NCI-H82 treated with DMSO at 0.1 percent for 48 hours (cell line): ENCODE data around the gene ZNF654.
A peak's percentile ranks its signal among the peaks of the same experiment; 100 is the strongest.
"Not testable (repeated sequence)": the region's sequence is repeated elsewhere in the genome, so short reads cannot be mapped to it uniquely, and the experiment has no call there.

ENCODE experiments used
- DNase-seq: peaks from one replicate; lab custom pipeline; 2025; ENCODE audit not compliant: unreplicated experiment; lab: John Stamatoyannopoulos, UW

Gene ZNF654

DNA sequence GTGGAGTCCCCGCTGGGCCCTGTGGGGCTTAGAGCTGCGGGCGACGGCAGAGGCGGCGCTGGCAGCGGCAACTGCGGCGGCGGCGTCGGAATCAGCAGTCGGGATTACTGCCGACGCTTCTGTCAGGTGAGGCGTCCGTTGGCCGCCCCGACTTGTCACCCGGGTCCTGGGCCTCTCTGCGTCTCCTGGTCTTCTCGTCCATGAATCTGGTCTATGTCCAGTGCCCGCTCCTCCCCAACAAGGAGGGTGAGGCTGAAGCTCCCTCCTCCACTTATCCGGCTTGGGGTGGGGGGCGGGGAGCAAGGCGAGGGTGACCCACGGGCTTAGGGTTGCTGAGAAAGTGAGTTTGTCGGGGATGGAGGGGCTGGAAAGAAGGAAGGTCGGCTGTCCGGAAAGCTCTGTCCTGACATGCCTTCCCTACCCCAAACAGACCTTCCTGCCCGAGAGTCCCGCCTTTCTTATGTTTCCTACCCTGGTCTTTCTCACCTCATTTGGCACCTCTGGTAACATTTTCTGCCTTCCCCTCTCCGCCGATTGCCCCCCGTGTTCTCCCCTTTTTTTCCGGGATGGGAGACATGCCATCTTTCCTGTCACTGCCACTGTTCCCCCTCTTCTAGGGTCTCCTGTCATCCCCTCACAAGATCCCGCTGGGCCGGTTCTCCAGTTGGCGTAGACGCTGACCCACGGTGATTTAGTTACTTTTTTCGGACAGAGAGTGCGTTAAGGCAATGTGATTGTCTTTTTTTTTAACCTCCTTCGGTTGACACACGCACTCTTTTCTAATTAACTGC, 520 bp downstream of the ZNF654 start:
- no peak for DNase-seq

DNA sequence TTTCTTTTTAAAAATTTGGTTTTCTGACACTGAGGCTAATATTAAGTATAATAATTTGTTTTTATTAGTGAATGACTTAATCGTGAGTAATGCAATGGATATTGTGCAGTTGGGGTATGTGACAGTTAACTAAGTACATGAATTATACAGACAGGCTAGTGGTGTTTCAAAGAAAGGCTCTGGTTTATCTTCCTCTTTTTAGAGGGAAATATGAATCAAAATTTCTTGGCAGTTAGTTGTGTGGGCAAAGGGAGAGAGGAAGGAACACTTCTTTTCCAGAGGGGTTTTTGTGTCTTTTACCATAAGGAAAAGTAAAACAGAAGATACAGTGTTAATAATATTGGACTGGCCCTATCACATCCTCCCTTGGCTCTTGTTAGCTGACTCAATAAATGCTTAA, 2.7 kb downstream of the ZNF654 start:
- no peak for DNase-seq

DNA sequence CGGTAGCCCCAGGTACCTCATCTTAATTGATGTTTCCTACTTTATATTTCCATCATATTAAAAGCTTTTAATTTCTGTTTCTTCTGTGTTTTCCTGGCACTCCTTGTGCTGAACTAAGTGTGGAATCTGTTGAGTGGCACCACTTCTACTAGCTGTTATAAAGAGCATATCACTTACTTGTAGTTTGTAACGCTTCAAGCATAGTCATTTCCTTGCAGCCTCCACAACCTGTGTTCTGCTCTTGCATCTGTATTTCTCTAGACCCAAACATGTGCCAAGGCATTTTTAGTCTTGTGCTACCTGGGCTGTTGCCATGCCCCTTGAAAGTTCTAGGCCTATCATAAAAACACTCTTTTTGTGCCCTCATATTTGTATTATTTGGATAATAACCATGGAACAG, 16.0 kb downstream of the ZNF654 start:
- DNase-seq = no peak

DNA sequence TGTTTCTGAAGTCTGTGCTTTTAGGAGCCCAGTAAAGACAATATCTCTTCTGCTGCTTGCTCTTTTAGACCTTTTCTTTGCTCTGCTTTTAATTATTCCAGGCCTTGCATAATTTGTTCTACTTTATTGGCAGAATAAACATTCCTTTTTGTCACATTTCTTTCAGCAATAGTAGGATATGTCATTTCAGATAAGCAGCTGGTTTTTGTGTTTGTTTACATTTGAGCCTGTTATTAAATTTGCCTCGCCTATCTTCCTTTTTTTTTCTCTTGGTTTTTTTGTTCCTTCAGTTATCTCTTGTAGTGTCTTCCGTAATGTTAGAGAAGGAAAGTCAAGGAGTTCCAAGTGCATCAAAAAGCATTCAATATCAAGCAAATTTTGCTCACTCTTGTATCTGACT, 16.4 kb downstream of the ZNF654 start:
- DNase-seq = no peak

DNA sequence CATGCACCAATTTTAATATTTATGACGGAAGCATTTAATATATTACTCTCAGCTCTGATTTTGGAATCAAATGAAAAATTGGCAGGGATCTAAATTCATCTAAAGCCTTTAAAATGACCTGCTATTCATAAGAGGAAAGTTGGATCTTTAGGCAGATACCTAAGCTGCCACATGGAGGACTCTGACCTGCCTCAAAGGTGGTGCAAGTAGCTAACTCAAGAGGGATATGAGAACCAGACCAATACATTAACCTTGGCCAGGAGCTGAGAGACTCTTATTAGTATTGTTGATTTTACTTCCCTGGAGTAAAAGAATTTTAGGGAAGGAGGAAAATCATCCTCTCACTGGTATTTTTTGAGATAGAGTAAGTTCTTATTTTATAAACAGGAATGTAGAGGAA, 17.7 kb downstream of the ZNF654 start:
- DNase-seq = no peak

DNA sequence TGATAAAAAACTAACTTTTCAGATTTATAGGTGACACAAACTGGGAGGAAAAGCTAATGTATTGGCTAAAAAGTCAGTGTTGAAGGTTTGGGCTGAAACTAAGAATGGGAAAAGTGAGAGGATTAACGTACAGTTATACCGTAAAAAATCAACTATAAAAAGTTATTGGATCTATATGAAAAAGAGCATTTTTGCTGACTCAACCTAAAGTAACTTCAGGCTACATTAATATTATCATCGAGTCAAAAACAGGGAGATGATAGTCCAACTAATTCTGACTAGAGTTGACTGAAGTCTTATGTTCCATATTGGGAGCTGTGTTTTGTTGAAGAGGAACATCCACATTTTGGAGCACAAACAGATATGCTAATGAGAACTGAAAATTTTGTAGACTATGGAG, 19.9 kb downstream of the ZNF654 start:
- DNase-seq = no peak

DNA sequence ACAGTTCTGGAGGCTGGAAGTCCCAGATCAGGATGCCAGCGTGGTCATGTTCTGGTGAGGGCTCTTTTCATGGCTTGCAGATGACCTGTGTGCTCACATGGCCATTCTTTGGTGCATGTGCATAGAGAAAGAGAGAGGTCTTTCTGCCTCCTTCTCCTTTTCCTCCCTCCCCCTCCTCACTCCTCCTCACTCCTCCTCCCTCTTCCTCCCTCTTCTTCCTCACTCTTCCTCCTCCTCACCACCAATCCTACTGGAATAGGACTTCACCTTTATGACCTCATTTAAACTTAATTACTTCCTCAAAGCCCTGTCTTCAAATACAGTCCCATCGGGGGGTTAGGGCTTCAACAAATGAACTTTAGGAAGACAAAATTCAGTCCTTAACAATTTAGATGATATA, 23.8 kb downstream of the ZNF654 start:
- DNase-seq = no peak

DNA sequence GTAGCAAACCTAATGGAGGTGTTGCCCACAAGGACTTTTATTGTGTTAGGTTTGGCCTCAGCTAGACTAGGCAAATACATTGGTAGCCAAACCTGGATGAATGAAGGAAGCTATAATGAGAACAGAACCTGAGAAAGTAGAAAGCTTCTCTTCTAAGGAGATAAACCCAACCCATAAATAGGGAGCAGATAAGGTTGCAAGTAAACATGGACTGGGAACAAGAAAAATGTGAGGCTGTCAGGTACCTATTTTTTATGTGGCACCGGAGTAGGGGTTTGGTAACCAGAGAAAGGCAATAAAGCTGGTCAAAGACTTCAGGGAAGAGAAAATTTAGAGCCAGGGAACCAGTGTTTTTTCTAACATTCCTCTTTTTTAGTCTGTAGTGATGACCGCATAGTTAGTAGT, 25.0 kb downstream of the ZNF654 start:
- DNase-seq = no peak

DNA sequence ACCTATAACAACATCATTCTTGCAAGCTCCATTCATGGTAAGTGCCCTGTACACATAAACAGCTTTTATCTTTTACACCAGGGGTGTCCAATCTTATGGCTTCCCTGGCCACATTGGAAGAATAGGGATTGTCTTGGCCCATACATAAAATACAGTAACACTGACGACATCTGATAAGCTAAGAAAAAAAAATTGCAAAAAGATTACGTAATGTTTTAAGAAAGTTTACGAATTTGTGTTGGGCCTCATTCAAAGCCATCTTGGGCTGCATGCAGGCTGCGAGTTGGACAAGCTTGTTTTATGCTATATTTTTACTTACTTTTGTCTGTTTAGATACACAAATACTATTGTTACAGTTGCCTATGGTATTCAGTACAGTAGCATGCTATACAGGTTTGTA, 31.6 kb downstream of the ZNF654 start:
- DNase-seq = no peak

DNA sequence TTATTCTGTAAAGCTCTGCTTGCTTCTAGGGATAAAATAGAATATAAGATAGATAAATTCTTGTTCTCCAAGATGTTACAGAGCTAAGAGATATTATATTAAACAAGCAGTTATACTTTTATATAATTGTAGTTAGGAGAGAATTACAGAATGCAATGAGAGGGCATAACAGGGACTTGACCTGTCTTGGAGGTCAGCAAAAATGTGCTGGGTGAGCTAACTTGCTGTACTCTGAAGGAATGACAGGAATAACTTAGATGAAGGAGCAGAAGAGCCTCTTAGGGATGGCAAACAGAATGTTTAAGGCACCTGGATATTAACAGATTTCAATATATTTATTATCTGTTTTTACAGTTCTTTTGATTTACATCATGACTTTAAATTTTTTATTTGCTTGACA, 33.2 kb downstream of the ZNF654 start:
- no peak for DNase-seq

DNA sequence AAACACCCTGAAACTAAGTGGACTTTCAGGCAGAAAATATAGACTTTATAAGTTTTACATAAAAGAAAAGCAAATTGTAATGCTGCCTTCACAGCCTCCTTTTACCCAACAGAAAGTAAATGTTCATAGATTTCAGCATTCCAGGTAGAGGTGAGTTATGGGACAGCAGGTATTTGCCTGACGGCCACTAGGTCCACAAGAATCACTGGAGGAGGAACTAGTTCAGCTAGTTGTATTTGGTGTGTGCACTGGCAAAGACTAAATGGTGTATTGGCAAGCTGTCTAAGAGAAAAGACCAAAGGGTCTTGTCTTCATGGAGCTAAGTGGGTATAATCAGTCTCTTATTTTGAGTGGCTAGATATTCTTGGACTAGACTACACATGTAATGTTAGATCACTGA, 34.2 kb downstream of the ZNF654 start:
- DNase-seq = no peak

DNA sequence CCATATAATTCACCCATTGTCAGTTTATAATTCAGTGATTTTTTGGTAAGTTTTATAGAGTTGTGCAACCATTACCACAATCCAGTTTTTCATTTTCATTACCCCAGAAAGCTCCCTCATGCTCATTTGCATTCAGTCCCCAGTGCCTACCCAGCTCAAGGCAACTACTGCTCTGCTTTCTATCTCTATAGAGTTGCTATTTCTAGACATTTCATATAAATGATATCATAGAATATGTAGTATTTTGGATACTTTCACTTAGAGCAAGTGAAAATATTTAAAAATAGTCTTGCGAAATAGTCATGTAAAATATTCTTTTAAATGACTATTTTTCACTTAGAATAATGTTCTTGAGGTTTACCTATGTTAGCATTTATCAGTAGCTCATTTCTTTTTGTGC, 42.1 kb downstream of the ZNF654 start:
- no peak for DNase-seq

DNA sequence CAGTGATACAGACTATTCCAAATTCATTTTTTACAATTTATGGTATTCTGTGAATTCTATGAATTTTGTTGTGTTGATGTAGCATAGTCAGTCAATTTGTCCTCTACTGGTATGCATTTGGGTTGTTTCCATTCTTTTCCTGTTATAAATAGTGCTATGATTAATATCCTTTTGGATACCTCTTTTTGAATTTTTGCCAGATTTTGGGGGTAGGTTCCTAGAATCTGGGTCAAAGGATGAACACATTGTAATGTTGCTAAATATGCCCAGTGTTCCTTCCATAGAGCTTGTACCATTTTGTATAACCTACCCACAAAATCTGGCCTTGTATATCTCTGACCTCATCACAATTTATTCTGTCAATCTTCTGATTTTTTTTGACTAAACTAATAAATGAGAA, 46.3 kb downstream of the ZNF654 start:
- DNase-seq = no peak

DNA sequence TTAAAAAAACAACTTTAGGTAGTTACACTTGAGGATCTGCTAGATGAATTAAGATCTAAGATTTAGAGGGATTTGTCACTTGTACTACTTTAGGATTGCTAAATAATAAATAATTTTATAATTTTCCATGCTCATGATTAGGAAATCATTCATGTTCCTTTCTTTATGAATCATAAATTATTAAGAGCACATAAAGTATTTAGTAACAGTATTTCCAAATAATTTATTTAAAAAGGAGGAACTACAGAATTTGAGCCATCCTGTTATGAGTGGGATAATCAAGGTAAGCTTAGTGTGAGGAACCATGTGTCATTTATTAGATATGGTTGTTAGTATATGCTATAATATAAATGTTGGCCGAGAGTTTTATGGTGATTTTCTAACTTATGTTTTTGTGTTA, 53.2 kb downstream of the ZNF654 start:
- no peak for DNase-seq

DNA sequence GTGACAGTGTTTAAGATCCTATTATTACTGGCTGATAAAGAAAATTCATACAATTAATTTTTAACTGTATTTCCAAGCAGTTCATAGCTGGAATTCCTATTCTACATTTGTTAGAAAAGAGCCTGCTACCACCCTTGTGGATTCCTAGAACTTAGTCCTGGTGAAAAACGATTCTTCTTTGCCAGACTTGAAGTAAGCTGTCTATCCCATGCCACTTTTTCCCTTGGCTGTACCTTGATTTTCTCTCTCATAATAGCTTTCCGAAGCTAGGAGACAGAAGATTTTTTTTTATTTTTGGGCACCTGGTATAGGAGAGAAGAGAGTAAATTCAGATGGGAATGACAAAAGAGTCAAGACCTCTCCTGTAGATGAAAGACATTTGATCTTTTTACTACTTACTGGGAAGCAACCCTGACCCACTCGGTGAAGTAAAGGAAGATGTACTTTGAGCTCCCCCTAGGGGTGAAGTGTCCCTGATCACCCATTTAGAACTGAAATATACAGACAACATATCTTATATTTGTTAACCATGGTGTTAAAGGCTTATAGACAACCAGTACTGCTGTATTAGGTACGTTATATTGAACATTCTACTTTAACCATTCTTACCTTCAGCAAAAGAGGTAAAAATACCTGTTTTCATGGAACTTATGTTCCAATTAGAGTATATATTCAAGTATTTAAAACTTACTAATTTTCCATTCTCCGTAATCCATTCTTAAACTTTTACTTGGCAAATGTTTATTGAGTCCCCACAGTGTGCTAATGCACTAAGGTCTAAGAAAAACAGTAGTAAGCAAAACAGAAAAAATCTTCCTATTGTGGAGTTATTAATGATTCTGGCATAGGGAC, 54.5 kb downstream of the ZNF654 start:
- peak; percentile 18 for DNase-seq

DNA sequence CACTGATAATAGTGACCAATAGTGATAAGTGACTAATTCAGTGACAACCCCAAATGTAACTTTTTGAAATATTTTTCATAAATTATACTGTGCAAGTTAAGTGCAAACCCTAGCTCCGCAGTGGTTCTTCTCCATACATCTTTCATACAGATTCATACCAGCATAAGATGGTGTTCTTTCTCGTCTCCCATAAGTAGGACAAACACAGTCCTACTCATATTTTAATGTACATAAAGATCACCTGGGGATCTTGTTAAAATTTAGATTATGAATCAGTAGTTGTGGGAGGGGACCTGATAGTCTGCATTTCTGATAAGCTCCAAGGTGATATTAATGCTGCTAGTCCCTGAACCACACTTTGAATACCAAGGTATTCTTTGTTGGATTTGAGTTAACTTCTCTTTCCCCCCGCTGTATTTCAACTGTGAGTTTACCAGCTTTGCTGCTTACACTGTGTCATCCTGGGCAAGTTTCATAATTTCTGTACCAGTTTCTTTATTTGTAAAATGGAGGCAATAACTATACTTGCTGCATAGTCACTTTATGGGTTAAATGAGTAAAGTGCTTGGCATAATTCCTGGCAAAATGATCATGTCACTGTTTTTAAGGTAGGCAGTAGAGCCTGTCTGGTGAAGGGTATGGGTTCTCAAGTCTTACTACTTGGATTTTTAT, 56.0 kb downstream of the ZNF654 start:
- DNase-seq = no peak

DNA sequence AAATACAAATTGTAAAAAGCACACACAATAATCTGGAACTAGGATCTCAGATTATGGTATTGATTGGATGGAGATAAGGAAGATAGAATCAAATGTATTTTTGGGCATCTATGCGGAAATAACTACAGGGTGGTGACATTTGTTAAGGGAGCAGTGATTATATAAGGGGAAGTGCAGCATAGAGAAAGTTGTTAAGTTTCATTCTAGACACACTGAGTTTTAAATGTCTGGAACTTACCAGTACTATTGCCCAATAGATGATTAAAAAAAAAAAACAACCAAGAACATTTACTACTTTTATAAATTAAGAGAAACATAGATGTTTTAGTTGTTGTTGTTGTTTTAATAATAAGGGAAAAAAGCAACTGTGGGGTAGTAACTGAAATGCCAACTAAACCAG, 58.6 kb downstream of the ZNF654 start:
- DNase-seq = no peak

DNA sequence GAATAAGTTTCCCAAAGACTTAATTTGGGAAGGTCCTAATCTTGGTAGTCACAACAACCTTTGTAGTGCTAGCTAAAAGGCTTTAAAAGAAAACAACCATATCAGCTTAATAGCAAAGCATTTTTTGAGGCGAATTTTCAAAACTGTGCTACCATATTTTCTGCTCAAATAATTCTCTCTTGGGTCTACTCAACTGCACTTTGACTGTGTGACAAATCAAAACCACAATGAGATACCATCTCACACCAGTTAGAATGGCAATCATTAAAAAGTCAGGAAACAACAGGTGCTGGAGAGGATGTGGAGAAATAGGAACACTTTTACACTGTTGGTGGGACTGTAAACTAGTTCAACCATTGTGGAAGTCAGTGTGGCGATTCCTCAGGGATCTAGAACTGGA, 59.5 kb downstream of the ZNF654 start:
- not testable (repeated sequence) for DNase-seq

DNA sequence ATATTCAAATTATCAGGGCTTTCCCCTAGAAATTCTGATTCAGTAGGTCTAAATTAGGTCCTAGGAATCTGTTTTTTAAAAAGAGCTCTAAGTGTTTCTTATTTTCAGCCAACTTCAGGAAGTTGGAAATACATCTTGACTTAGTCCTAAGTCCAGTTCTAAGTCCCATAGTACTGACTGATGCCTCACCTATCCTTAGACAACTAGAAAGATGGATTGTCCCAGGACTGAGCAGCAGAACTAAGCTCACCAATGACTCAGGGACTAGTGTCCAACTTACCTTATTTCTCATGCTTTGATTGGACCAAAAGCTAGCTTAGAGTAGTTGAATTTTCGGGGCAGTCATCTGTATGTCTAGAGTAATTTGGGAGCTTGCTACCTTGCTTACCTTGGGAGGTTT, 64.5 kb downstream of the ZNF654 start:
- DNase-seq = no peak

DNA sequence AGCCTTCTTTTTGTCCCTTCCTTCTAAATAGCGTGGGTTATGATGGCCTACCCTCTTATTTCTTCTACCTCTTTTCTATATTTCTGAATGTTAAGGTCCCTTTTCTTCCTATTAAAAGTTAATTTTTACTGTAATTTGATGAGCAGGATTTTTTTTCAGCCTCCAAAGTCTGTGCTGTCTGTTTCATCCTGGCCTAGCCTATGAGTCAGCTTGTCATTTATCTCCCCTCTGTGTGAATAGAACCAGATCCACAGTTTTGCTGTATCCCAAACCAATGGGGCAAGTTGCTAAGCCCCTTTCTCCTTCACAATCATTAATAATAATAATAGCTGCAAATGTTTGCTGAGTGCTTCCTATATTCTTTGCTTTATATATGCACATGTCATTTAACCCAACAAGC, 72.6 kb downstream of the ZNF654 start:
- no peak for DNase-seq

DNA sequence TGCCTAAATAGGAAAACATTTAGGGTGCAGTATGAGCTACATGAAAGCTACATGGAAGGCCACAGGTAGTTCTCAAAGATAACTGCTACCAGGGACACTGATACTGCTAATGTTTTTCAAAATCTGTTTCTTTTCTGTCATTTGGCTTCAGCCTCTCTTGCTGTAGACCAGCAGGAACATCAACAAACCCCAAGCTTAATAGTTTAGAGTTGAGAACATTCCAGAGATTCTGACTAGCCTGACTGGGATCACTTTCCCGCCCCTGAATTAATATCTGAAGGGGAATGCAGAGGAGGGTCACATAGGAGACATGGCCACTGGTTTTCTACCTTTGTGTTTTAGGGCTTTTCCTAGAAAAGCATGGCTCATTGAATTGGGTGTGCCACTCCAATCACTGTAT, 73.8 kb downstream of the ZNF654 start:
- DNase-seq = no peak

DNA sequence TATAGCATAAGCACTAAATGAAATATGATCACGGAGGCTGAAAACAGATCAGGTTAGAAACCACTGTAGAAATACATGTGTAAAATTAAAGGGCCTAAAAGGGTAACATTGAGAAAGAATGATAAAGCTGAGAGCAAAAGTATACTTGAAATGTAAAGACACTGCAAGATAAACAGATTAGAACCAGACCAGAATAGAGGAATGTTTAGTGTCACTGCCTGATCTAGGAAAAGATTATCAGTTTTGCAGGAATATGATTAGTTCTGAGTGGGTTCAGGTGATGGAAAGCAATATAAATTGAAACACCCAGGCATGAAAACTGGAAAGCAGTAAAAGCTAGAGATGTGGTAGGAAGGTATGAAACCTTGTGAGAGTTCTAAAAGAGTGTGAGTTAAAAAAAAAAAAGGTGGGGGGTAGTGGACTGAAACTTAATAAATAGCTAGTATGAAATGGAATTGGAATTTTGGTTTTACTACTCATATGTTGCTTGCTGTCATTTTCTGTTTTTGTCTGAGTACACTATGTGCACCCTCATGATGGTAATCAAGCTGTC, 74.7 kb downstream of the ZNF654 start:
- no peak for DNase-seq
